Uterus (tissue), 4 donors: ENCODE data around the gene TRIM44. TPM values are rescaled to one million over a fixed set of nuclear protein-coding genes. Genes with fewer than 3 reads are reported as not detected.
A peak's percentile ranks its signal among the peaks of the same experiment; 100 is the strongest.

Experiments used
- DNase-seq, 2 donors: peaks; one replicate each; pipeline ENCODE4 v3.0.0-alpha.2; 2019 to 2020
- H3K27ac ChIP-seq, 2 donors: fragments of 200-600 bp; sonication (generic); 1 replicate in 1 of 2; 2 replicates in 1 of 2; pipeline ENCODE4 v1.5.1; 2016 to 2018
- H3K27me3 ChIP-seq, 2 donors: fragments of 200-600 bp; sonication (generic); one replicate each; pipeline ENCODE4 v1.5.1; 2018 to 2019; ENCODE audit warnings: control low read depth in 1 of 2
- H3K36me3 ChIP-seq, 2 donors: fragments of 200-600 bp; sonication (generic); one replicate each; pipeline ENCODE4 v1.5.1; 2019; ENCODE audit warnings: control low read depth in 1 of 2
- H3K4me1 ChIP-seq, 2 donors: fragments of 200-600 bp; sonication (generic); one replicate each; pipeline ENCODE4 v1.5.1; 2018 to 2019; ENCODE audit warnings: control low read depth in 1 of 2
- H3K4me3 ChIP-seq, 2 donors: fragments of 200-600 bp; sonication (generic); 1 replicate in 1 of 2; 2 replicates in 1 of 2; pipeline ENCODE4 v1.5.1; 2018 to 2019; ENCODE audit warnings: mild to moderate bottlenecking in 1 of 2
- H3K9me3 ChIP-seq, 2 donors: fragments of 200-600 bp; sonication (generic); one replicate each; pipeline ENCODE4 v1.5.1; 2019; ENCODE audit warnings: control low read depth in 1 of 2
- POLR2A ChIP-seq, 2 donors: fragments of 450-650 bp; IDR thresholded peaks; one replicate each; pipeline ENCODE4 v1.6.1; 2016; ENCODE audit warnings: antibody characterized with exemption in 2 of 2, mild to moderate bottlenecking in 1 of 2, moderate library complexity in 1 of 2
- intact Hi-C: fragments of 100-400 bp; cut with DNase I; formaldehyde crosslinking; loops from one replicate; pipeline ENCODE4 v1.15.1; 2023; ENCODE audit warnings: low total_unique reads
- total RNA-seq, 4 donors: library from RNA; depleted of rRNA in 3 of 4; stranded (reverse); fragments of >200 nt in 3 of 4; gene quantifications; one replicate each; pipeline versions ENCODE4 v1.1.0 to v1.2.4, GENCODE V29; 2014 to 2023
- TF ChIP-seq, protein P1 (sequence below), 4 experiments: fragments of 200-600 bp in 2 of 4; fragments of 450-650 bp in 2 of 4; sonication (generic) in 2 of 4; IDR thresholded peaks; one replicate each; pipeline ENCODE4 v1.5.1; 2016 to 2019; ENCODE audit warnings: antibody characterized with exemption in 4 of 4, mild to moderate bottlenecking in 2 of 4, moderate library complexity in 1 of 4
- donor health status: DM: yes; HTN: yes; CAD: no.

Gene TRIM44
- total RNA-seq, 4 donors from 2014 or later, result 16.1 to 65.3 (median 40.4) TPM

- H3K4me3 ChIP-seq, result no peak overlapping the region
- no peaks in the 10 kb centered on the region for H3K4me1 ChIP-seq
- intact Hi-C loops, result no loop called here
- DNase-seq, result no peak
- H3K27ac ChIP-seq, result no peak overlapping the region
- no peaks in the 10 kb centered on the region for H3K27me3 ChIP-seq
- H3K9me3 ChIP-seq, result no peaks in the 10 kb centered on the region
- TF ChIP-seq, protein P1, sequence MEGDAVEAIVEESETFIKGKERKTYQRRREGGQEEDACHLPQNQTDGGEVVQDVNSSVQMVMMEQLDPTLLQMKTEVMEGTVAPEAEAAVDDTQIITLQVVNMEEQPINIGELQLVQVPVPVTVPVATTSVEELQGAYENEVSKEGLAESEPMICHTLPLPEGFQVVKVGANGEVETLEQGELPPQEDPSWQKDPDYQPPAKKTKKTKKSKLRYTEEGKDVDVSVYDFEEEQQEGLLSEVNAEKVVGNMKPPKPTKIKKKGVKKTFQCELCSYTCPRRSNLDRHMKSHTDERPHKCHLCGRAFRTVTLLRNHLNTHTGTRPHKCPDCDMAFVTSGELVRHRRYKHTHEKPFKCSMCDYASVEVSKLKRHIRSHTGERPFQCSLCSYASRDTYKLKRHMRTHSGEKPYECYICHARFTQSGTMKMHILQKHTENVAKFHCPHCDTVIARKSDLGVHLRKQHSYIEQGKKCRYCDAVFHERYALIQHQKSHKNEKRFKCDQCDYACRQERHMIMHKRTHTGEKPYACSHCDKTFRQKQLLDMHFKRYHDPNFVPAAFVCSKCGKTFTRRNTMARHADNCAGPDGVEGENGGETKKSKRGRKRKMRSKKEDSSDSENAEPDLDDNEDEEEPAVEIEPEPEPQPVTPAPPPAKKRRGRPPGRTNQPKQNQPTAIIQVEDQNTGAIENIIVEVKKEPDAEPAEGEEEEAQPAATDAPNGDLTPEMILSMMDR (IDR thresholded peaks at IDR 0.05), result no peak
- no peak for TF ChIP-seq POLR2A (IDR thresholded peaks at IDR 0.05)
- no peaks in the 10 kb centered on the region for H3K36me3 ChIP-seq
These were observed 7.3 kb upstream of the TRIM44 start for GRCh38 chr11:35655254-35655653.

GRCh38 chr11:35655856-35656255, 6.7 kb upstream of the TRIM44 start:
- Histone ChIP-seq H3K27ac (no peak overlapping the region), H3K4me1 (no peaks in the 10 kb centered on the region), H3K27me3 (no peaks in the 10 kb centered on the region), H3K4me3 (no peak overlapping the region), H3K36me3 (no peaks in the 10 kb centered on the region), H3K9me3 (no peaks in the 10 kb centered on the region)
- TF ChIP-seq, protein P1 (IDR thresholded peaks at IDR 0.05), result no peak
- TF ChIP-seq POLR2A (IDR thresholded peaks at IDR 0.05), result no peak
- DNase-seq, result no peak
- intact Hi-C loops, result no loop called here

GRCh38 chr11:35658020-35658948, 4.3 kb upstream of the TRIM44 start:
- no peak for DNase-seq
- no peak overlapping the region for H3K4me3 ChIP-seq
- no peaks in the 10 kb centered on the region for H3K9me3 ChIP-seq
- H3K36me3 ChIP-seq, result no peaks in the 10 kb centered on the region
- H3K27ac ChIP-seq, result no peak overlapping the region
- no peaks in the 10 kb centered on the region for H3K4me1 ChIP-seq
- intact Hi-C loops, result no loop called here
- TF ChIP-seq POLR2A (IDR thresholded peaks at IDR 0.05), result no peak
- TF ChIP-seq, protein P1 (IDR thresholded peaks at IDR 0.05), result no peak
- no peaks in the 10 kb centered on the region for H3K27me3 ChIP-seq

DNA sequence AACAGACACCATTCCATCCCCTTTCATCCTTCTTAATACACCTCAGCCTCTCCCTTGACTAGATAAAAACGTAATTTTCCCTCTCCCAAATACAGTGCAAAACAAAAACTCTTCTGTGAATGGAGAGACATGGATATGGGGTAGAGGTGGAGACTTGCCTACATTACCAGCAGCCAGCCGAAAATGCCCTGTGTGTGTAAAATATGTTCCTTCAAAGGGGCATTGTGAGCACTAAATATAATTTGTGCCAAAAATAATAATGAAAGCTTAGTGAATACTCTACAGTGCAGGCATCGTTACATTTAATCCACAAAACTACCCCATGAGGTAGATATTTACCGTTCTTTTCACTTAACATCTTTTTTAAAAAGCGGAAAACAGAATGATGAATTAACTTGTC, 1.0 kb upstream of the TRIM44 start:
- DNase-seq, result no peak
- Histone ChIP-seq H3K27me3 (no peaks in the 10 kb centered on the region), H3K9me3 (peaks cover 0 to 9% of the 10 kb centered on the region in 2 donors), H3K4me1 (peaks cover 0 to 5% of the 10 kb centered on the region in 2 donors), H3K4me3 (peak overlapping the region; percentile 76 to 78), H3K36me3 (no peaks in the 10 kb centered on the region), H3K27ac (peak overlapping the region; percentile 84 to 92)
- intact Hi-C loops, result no loop called here
- TF ChIP-seq POLR2A (IDR thresholded peaks at IDR 0.05), result no peak
- TF ChIP-seq, protein P1 (IDR thresholded peaks at IDR 0.05), result no peak

DNA sequence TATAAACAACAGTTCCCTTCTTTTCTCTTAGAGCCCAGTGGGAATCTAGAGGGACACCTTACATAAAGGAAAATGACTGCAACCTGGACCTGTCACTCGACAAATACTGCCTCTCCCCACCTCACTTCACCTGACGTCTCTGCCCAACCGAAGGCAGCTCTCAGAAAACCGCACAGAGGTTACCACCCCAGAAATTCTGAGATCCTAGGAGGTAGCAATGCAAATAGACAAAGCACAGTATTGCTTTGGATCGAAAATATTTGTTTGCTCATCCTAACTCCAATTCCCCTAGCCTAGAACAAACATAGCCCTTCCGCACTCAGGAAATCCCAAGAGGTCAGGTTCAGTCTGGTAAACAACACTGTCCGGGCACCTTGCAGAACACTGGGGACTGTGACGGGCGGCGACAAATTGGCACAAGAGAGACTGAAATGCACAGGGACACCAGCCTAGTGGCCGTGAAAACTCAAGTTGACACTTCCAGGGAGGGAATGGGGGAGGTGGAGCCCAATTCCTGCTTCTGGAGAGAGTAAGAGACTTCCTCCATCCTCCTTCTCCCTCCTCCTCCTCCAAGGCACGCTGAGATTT, 420 bp upstream of the TRIM44 start:
- TF ChIP-seq, protein P1 (IDR thresholded peaks at IDR 0.05), result no peak
- no peak for TF ChIP-seq POLR2A (IDR thresholded peaks at IDR 0.05)

More for the DNA sequence above, 420 bp upstream of the TRIM44 start:
- Histone ChIP-seq H3K36me3 (no peaks in the 10 kb centered on the region), H3K4me1 (peaks cover 0 to 5% of the 10 kb centered on the region in 2 donors), H3K4me3 (peak overlapping the region; percentile 76 to 78), H3K27me3 (no peaks in the 10 kb centered on the region), H3K9me3 (peaks cover 0 to 15% of the 10 kb centered on the region in 2 donors), H3K27ac (peak overlapping the region; percentile 84 to 92)
- DNase-seq, result no peak
- intact Hi-C loops, result no loop called here
